Peyer's patch (tissue), 4 donors: Measurements from ENCODE around the gene MRPL42.

Source experiments
- POLR2A ChIP-seq, 2 donors: fragments of 450-650 bp; IDR thresholded peaks; one replicate each; pipeline ENCODE4 v1.5.1; 2017; ENCODE audit warnings: antibody characterized with exemption in 2 of 2, mild to moderate bottlenecking in 2 of 2, moderate library complexity in 2 of 2
- TF ChIP-seq, protein P1 (sequence below), 6 experiments: fragments of 450-650 bp in 4 of 6; fragments of 200-600 bp in 2 of 6; sonication (generic) in 1 of 6; IDR thresholded peaks; one replicate each; pipeline ENCODE4 v1.5.1; 2017 to 2019; ENCODE audit warnings: antibody characterized with exemption in 6 of 6, mild to moderate bottlenecking in 3 of 6, moderate library complexity in 1 of 6

DNA sequence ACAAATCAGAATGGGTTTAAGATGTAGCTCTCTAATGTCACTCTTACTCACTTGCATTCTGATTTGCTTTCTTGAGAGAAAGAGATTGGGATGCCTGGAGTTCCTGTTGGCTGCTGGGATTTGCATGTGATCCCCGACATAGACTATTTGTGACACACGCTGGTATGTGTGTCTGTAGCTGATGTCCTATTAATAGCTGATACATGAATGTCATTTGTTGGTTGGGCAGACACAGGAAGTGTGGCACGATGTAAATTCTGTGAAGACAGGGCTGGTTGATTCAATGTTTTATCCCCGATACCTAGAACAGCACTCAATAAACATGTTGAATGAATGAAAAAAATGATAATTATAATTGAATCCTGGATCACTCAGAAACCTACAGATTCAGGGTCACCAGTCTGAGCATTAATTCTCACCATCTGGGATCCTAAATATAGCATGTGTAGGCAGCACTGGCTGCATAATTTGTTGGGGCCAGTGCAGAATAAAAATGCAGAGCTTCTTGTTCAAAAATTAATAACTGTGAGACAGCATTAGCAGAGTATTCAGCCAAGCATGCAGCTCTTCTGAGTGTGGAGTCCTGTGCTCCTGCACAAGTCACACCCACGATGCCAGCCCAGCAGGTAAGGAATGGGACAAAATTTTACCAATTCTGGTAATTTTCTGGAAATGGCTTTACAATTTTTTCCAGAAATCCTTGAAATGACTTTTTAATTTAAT is 69.6 kb downstream of the MRPL42 start:
- TF ChIP-seq, protein P1, sequence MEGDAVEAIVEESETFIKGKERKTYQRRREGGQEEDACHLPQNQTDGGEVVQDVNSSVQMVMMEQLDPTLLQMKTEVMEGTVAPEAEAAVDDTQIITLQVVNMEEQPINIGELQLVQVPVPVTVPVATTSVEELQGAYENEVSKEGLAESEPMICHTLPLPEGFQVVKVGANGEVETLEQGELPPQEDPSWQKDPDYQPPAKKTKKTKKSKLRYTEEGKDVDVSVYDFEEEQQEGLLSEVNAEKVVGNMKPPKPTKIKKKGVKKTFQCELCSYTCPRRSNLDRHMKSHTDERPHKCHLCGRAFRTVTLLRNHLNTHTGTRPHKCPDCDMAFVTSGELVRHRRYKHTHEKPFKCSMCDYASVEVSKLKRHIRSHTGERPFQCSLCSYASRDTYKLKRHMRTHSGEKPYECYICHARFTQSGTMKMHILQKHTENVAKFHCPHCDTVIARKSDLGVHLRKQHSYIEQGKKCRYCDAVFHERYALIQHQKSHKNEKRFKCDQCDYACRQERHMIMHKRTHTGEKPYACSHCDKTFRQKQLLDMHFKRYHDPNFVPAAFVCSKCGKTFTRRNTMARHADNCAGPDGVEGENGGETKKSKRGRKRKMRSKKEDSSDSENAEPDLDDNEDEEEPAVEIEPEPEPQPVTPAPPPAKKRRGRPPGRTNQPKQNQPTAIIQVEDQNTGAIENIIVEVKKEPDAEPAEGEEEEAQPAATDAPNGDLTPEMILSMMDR (IDR thresholded peaks at IDR 0.05), result no peak
- no peak for TF ChIP-seq POLR2A (IDR thresholded peaks at IDR 0.05)
